Measurements from ENCODE around the gene GMPR2.

Gene GMPR2

DNA sequence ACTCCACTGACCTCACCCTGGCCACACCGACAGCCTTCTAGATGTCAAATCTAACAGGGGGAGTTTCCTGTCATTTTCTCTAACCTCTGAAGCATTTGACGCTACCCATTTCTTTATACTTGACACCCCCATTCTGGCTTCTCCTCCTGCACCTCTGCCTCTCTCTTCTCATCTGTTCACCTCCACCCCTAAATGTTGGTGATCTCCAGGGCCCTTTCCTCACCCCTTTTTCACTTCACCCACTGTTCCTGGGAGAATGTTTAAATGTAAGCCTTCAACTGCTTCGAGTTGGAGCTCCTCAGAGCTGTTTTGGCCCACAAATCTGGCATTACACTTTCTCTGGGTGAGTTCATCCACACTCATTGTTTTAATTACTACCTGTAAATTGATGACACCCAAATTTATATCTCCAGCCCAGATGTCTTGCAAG is 39.1 kb downstream of the GMPR2 start:
- Histone ChIP-seq H3K79me2 (ENCODE audit: low read length) (no peaks in the 10 kb centered on the region), H4K20me1 (ENCODE audit: insufficient read depth, low read length) (no peaks in the 10 kb centered on the region), H3K9me3 (ENCODE audit: insufficient read depth, low read length) (no peaks in the 10 kb centered on the region), H3K4me3 (ENCODE audit: low read length) (peak overlapping the region; percentile 90), H3K27me3 (ENCODE audit: low read depth, low read length) (no peaks in the 10 kb centered on the region), H3K4me1 (ENCODE audit: low read length) (peaks cover 38% of the 10 kb centered on the region), H3K36me3 (replicated peaks; ENCODE audit: low read depth, low read length) (peaks cover 2% of the 10 kb centered on the region), H3K27ac (ENCODE audit: low read length) (no peak overlapping the region), H3K4me2 (ENCODE audit: low read length) (peak overlapping the region; percentile 83), H2AFZ (ENCODE audit: low read depth, low read length) (peak overlapping the region; percentile 39; the same call in 1 of the 2 replicates), H3K9ac (ENCODE audit: low read length) (peak overlapping the region; percentile 98)
- TF ChIP-seq CTCF (IDR thresholded peaks at IDR 0.05; ENCODE audit: low read depth, low read length) (no peak), EZH2phosphoT487 (IDR thresholded peaks at IDR 0.05; ENCODE audit: low read depth) (no peak)

DNA sequence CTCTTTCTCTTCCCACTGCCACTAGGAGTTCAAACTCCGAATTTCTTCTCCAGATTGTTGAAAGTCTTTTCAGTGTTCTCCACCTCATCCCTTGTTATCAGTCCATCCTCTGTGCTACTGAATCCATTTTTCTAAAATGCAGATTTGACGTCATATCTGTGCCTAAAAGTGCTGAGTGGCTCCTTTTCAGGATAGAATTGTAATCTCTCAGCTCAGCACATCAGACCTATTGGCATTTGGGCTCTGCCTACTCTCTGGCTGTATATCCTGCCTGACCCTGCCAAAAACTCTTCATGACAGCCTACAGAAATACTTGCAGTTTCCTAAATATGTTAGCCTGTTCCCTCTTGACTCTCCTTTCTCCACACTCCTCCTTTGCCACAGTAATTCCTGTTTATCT is 39.7 kb downstream of the GMPR2 start:
- TF ChIP-seq CTCF (IDR thresholded peaks at IDR 0.05; ENCODE audit: low read depth, low read length) (no peak), EZH2phosphoT487 (IDR thresholded peaks at IDR 0.05; ENCODE audit: low read depth) (no peak)
- Histone ChIP-seq H4K20me1 (ENCODE audit: insufficient read depth, low read length) (no peaks in the 10 kb centered on the region), H3K36me3 (replicated peaks; ENCODE audit: low read depth, low read length) (no peaks in the 10 kb centered on the region), H3K4me3 (ENCODE audit: low read length) (no peak overlapping the region), H3K27me3 (ENCODE audit: low read depth, low read length) (no peaks in the 10 kb centered on the region), H3K4me1 (ENCODE audit: low read length) (peaks cover 38% of the 10 kb centered on the region), H3K79me2 (ENCODE audit: low read length) (no peaks in the 10 kb centered on the region), H3K4me2 (ENCODE audit: low read length) (peak overlapping the region; percentile 83; the same call in 1 of the 2 replicates), H3K27ac (ENCODE audit: low read length) (no peak overlapping the region), H2AFZ (ENCODE audit: low read depth, low read length) (no peak overlapping the region), H3K9ac (ENCODE audit: low read length) (no peak overlapping the region), H3K9me3 (ENCODE audit: insufficient read depth, low read length) (no peaks in the 10 kb centered on the region)

DNA sequence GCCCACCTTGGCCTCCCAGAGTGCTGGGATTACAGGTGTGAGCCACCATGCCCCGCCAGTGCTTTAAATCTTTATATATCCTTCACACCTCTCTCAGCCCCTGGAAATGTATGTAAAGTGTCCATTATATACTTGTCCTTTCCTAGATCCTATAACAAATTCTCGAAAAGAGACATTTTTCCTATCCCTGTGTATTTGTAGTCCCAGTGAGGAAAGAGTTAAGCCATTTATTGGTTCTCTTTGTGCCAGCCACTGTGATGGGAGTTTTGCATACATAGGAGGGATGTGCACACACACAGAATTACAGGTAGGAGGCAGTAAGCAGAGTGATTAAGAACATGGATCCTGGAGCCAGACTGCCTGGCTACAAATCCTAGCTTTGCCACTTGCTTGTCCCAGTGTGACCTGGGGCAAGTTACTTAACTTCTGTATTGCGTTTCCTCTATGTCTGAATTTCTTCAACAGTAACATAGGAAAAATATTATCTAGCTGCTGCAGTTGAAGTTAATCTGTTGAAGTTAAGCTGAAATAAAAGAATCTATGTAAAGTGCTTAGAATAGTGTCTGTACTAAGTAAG is 40.8 kb downstream of the GMPR2 start:
- Histone ChIP-seq H3K36me3 (replicated peaks; ENCODE audit: low read depth, low read length) (no peaks in the 10 kb centered on the region), H3K4me1 (ENCODE audit: low read length) (peaks cover 49% of the 10 kb centered on the region), H3K27me3 (ENCODE audit: low read depth, low read length) (no peaks in the 10 kb centered on the region), H3K79me2 (ENCODE audit: low read length) (no peaks in the 10 kb centered on the region), H3K9me3 (ENCODE audit: insufficient read depth, low read length) (no peaks in the 10 kb centered on the region), H2AFZ (ENCODE audit: low read depth, low read length) (no peak overlapping the region), H3K9ac (ENCODE audit: low read length) (peak overlapping the region; percentile 10; the same call in 1 of the 2 replicates), H3K4me3 (ENCODE audit: low read length) (peak overlapping the region; percentile 45), H4K20me1 (ENCODE audit: insufficient read depth, low read length) (no peaks in the 10 kb centered on the region), H3K27ac (ENCODE audit: low read length) (peak overlapping the region; percentile 38), H3K4me2 (ENCODE audit: low read length) (peak overlapping the region; percentile 74)
- TF ChIP-seq CTCF (IDR thresholded peaks at IDR 0.05; ENCODE audit: low read depth, low read length): no peak; the same call in 1 of the 2 replicates
- TF ChIP-seq EZH2phosphoT487 (IDR thresholded peaks at IDR 0.05; ENCODE audit: low read depth): no peak

- TF ChIP-seq EZH2phosphoT487 (IDR thresholded peaks at IDR 0.05; ENCODE audit: low read depth): no peak
- no peak for TF ChIP-seq CTCF (IDR thresholded peaks at IDR 0.05; ENCODE audit: low read depth, low read length)
- H3K27me3 ChIP-seq (ENCODE audit: low read depth, low read length): no peaks in the 10 kb centered on the region
- H2AFZ ChIP-seq (ENCODE audit: low read depth, low read length): no peak overlapping the region
- peaks cover 55% of the 10 kb centered on the region for H3K4me1 ChIP-seq (ENCODE audit: low read length)
- H3K4me2 ChIP-seq (ENCODE audit: low read length): peak overlapping the region; percentile 74
- peak overlapping the region; percentile 10; the same call in 1 of the 2 replicates for H3K9ac ChIP-seq (ENCODE audit: low read length)
- H3K36me3 ChIP-seq (replicated peaks; ENCODE audit: low read depth, low read length): no peaks in the 10 kb centered on the region
- H3K9me3 ChIP-seq (ENCODE audit: insufficient read depth, low read length): no peaks in the 10 kb centered on the region
- no peaks in the 10 kb centered on the region for H4K20me1 ChIP-seq (ENCODE audit: insufficient read depth, low read length)
- H3K27ac ChIP-seq (ENCODE audit: low read length): peak overlapping the region; percentile 38
- H3K79me2 ChIP-seq (ENCODE audit: low read length): no peaks in the 10 kb centered on the region
- H3K4me3 ChIP-seq (ENCODE audit: low read length): peak overlapping the region; percentile 45
These were observed 41.4 kb downstream of the GMPR2 start for GRCh38 chr14:24274101-24274543.

Data from OCI-LY3 (cell line).